Esophagus muscularis mucosa (tissue), 4 donors: Measurements from ENCODE around the gene KRT8. TPM values are rescaled to one million over a fixed set of nuclear protein-coding genes. Genes with fewer than 3 reads are reported as not detected.

ENCODE experiments used
- DNase-seq: peaks from one replicate; pipeline ENCODE4 v3.0.0-alpha.2; 2017; ENCODE audit errors: extremely low spot score
- H3K27ac ChIP-seq, 4 donors: fragments of 200-600 bp; sonication (generic); replicated peaks in 1 of 4; 1 replicate in 3 of 4; 2 replicates in 1 of 4; pipeline ENCODE4 v1.5.1; 2016 to 2019; ENCODE audit warnings: mild to moderate bottlenecking in 1 of 4
- H3K27me3 ChIP-seq, 4 donors: fragments of 200-600 bp; sonication (generic); one replicate each; pipeline versions ENCODE4 v1.5.1 to v1.6.0; 2016 to 2019
- H3K36me3 ChIP-seq, 4 donors: fragments of 200-600 bp; sonication (generic); one replicate each; pipeline ENCODE4 v1.5.1; 2016 to 2019
- H3K4me1 ChIP-seq, 4 donors: fragments of 200-600 bp; sonication (generic); one replicate each; pipeline ENCODE4 v1.5.1; 2016 to 2019
- H3K4me3 ChIP-seq, 4 donors: fragments of 200-600 bp; sonication (generic); 1 replicate in 2 of 4; 2 replicates in 2 of 4; pipeline ENCODE4 v1.5.1; 2016 to 2019; ENCODE audit warnings: mild to moderate bottlenecking in 4 of 4, moderate library complexity in 1 of 4
- H3K9me3 ChIP-seq, 4 donors: fragments of 200-600 bp; sonication (generic); 1 replicate in 3 of 4; 2 replicates in 1 of 4; pipeline ENCODE4 v1.5.1; 2016 to 2019
- CTCF ChIP-seq, 3 experiments: fragments of 200-600 bp in 2 of 3; fragments of 450-650 bp in 1 of 3; sonication (generic) in 2 of 3; IDR thresholded peaks; one replicate each; pipeline ENCODE4 v1.5.1; 2017 to 2019; ENCODE audit warnings: antibody characterized with exemption in 3 of 3, mild to moderate bottlenecking in 2 of 3, moderate library complexity in 1 of 3
- EP300 ChIP-seq: sonication (generic); formaldehyde crosslinking; IDR thresholded peaks from one replicate; pipeline ENCODE4 v1.6.1; 2017; ENCODE audit warnings: antibody characterized with exemption
- POLR2A ChIP-seq: fragments of 450-650 bp; IDR thresholded peaks from one replicate; pipeline ENCODE4 v1.6.1; 2017; ENCODE audit warnings: antibody characterized with exemption, moderate library complexity, mild to moderate bottlenecking, low read depth
- POLR2AphosphoS5 ChIP-seq, 2 donors: sonication (generic); formaldehyde crosslinking; IDR thresholded peaks; one replicate each; pipeline ENCODE4 v1.6.1; 2017; ENCODE audit warnings: antibody characterized with exemption in 2 of 2
- WGBS: methylation state at CpG from one replicate; pipeline ENCODE4 v1.1.5; 2018; 5-methylcytosine and 5-hydroxymethylcytosine counted together
- intact Hi-C: fragments of 100-400 bp; cut with DNase I; formaldehyde crosslinking; loops from one replicate; pipeline ENCODE4 v1.15.1; 2023
- total RNA-seq, 4 donors: library from RNA; depleted of rRNA; stranded (reverse); fragments of >200 nt; gene quantifications; one replicate each; pipeline versions ENCODE4 v1.1.0 to v1.2.1, GENCODE V29; 2016

Gene KRT8
- total RNA-seq, 4 donors from 2014 or later, result 136 to 508 (median 387) TPM

DNA sequence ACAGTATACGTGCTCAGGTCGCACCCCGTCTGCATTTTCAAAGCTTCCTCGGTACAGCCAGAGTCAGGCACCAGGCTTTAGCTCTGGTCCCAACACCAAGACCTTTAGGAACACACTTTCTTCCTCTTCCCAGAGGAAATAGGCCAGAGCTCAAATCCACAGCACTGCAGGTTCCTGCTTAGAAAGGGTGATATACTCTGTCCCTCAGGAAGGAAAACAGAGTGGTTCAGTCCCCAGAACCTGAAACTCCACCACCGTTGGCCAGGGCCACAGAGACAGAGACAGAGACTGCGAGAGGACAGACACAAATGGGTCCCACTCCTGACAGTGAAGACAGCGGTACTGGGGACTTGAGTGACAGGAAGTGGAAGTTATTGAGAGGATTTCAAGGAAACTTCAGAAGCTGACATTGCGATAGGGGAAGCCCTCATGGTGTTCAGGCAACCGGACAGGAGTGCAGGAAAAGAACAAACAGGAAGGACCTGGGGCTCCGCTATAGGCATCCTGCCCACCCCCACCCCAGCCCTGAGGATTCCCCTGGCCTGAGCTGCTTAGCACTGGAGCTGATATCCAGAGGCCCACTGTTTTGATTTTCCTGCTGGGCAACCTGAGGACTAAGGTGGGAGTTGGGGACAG is 5.5 kb upstream of the KRT8 start:
- Histone ChIP-seq H3K27ac (no peak overlapping the region), H3K36me3 (no peaks in the 10 kb centered on the region), H3K27me3 (peaks cover 0 to 5% (median 0%) of the 10 kb centered on the region in 4 donors), H3K4me1 (peaks cover 0 to 40% (median 26%) of the 10 kb centered on the region in 4 donors), H3K4me3 (no peak overlapping the region), H3K9me3 (no peaks in the 10 kb centered on the region)
- intact Hi-C loops, result no loop called here
- 76% methylated on average over 10 of the region's 10 CpGs for WGBS
- TF ChIP-seq POLR2AphosphoS5 (IDR thresholded peaks at IDR 0.05), result no peak
- no peak for TF ChIP-seq EP300
- no peak for TF ChIP-seq POLR2A
- no peak for TF ChIP-seq CTCF (IDR thresholded peaks at IDR 0.05)
- DNase-seq, result no peak

GRCh38 chr12:52909796-52910195 is 4.9 kb upstream of the KRT8 start:
- WGBS, result 91% methylated on average over 3 of the region's 3 CpGs
- H3K9me3 ChIP-seq, result no peaks in the 10 kb centered on the region
- intact Hi-C loops, result no loop called here

GRCh38 chr12:52909331-52909730 is 4.5 kb upstream of the KRT8 start:
- TF ChIP-seq POLR2AphosphoS5 (IDR thresholded peaks at IDR 0.05) (no peak), POLR2A (no peak), EP300 (no peak), CTCF (IDR thresholded peaks at IDR 0.05) (no peak)
- Histone ChIP-seq H3K27me3 (no peaks in the 10 kb centered on the region), H3K4me3 (no peak overlapping the region), H3K4me1 (peaks cover 0 to 44% (median 32%) of the 10 kb centered on the region in 4 donors), H3K27ac (peak overlapping the region in 2 of 4 donors; percentile 90 to 93), H3K36me3 (no peaks in the 10 kb centered on the region), H3K9me3 (no peaks in the 10 kb centered on the region)
- 71% methylated on average over 2 of the region's 2 CpGs for WGBS
- intact Hi-C loops, result no loop called here
- no peak for DNase-seq

More at GRCh38 chr12:52909796-52910195, 4.9 kb upstream of the KRT8 start:
- H3K4me3 ChIP-seq, result no peak overlapping the region
- peaks cover 0 to 44% (median 32%) of the 10 kb centered on the region in 4 donors for H3K4me1 ChIP-seq
- H3K27me3 ChIP-seq, result peaks cover 0 to 3% (median 0%) of the 10 kb centered on the region in 4 donors
- no peak for DNase-seq
- no peak overlapping the region for H3K27ac ChIP-seq
- TF ChIP-seq POLR2A (no peak), EP300 (no peak), POLR2AphosphoS5 (IDR thresholded peaks at IDR 0.05) (no peak), CTCF (IDR thresholded peaks at IDR 0.05) (no peak)
- no peaks in the 10 kb centered on the region for H3K36me3 ChIP-seq

DNA sequence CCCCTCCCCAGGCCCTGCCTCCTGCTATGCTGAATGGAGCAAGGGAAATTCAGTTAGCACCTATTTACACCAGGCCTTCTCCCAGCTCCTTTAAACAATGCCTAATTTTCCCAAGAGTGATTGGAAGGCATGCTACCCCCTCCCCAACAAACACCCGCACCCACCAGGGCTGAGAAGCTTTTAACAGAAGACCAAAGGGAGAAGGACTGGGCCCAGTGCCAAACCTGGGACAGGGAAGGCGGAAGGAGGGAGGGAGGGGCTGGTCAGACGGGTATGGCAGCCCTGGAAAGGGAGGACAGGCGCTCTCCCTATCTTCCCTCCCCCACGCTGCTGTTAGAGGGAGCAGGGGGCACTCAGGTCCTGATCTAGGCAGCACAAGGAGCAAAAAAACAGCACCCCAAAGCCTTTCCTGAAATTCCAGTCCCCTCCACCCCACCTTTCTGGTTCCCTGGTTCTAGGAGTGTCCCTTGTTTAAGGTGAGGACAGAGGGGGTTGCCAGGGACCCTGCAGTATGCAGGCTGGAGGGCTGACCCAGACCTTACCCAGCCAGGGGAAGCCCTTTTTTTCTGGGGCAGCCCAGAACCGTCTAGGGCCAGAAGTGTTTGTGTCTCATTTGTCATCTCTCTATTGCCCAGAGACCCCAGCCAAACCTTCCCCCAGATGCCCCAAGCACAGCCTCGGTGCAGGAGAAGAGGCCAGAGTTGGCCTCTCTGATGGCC is 2.4 kb upstream of the KRT8 start:
- TF ChIP-seq CTCF (IDR thresholded peaks at IDR 0.05), result no peak
- TF ChIP-seq EP300, result no peak
- peak in 1 of 2 donors; percentile 24 for TF ChIP-seq POLR2AphosphoS5 (IDR thresholded peaks at IDR 0.05)
- no peaks in the 10 kb centered on the region for H3K9me3 ChIP-seq
- no peak overlapping the region for H3K4me3 ChIP-seq
- DNase-seq, result no peak
- H3K27me3 ChIP-seq, result peaks cover 0 to 3% (median 0%) of the 10 kb centered on the region in 4 donors
- peaks cover 7 to 59% (median 49%) of the 10 kb centered on the region in 4 donors for H3K4me1 ChIP-seq
- peak overlapping the region; percentile 90 to 93 (median 90) for H3K27ac ChIP-seq
- H3K36me3 ChIP-seq, result no peaks in the 10 kb centered on the region
- 25% methylated on average over 7 of the region's 7 CpGs for WGBS
- intact Hi-C loops, result no loop called here
